Activated CD8-positive, alpha-beta T cell treated with anti-CD3 and anti-CD28 coated beads for 36 hours (primary cell): Measurements from ENCODE around the gene LEFTY1. TPM values are rescaled to one million over a fixed set of nuclear protein-coding genes. Genes with fewer than 3 reads are reported as not detected.
"Not testable (repeated sequence)": the region's sequence is repeated elsewhere in the genome, so short reads cannot be mapped to it uniquely, and the experiment has no call there.

Experiments used
- ATAC-seq: fragments of 200-7000 bp; cut with Tn5 transposase; one replicate; pipeline ENCODE4 v1.10.0; 2021; ENCODE audit warnings: mild to moderate bottlenecking, moderate library complexity
- CTCF ChIA-PET: fragments of 350-600 bp; sonication (Branson Sonifier 250); formaldehyde crosslinking; loops from one replicate; lab custom pipeline; 2021; ENCODE audit warnings: antibody characterized with exemption; lab: Charles Lee
- POLR2A ChIA-PET: fragments of 350-600 bp; sonication (Branson Sonifier 250); formaldehyde crosslinking; loops from one replicate; lab custom pipeline; 2021; ENCODE audit warnings: antibody characterized with exemption; lab: Charles Lee
- DNase-seq: peaks from one replicate; pipeline ENCODE4 v3.0.0-alpha.2; 2020
- H3K27ac Mint-ChIP-seq: one replicate; pipeline ENCODE4 v1.8.0; 2021; ENCODE audit warnings: mild to moderate bottlenecking, mixed read lengths
- H3K27me3 Mint-ChIP-seq: one replicate; pipeline ENCODE4 v1.8.0; 2021; ENCODE audit warnings: mixed read lengths
- H3K36me3 Mint-ChIP-seq: one replicate; pipeline ENCODE4 v1.8.0; 2021; ENCODE audit warnings: low read depth, mixed read lengths
- H3K4me1 Mint-ChIP-seq: one replicate; pipeline ENCODE4 v1.8.0; 2021; ENCODE audit warnings: low read depth, mixed read lengths
- H3K4me3 Mint-ChIP-seq: one replicate; pipeline ENCODE4 v1.8.0; 2021; ENCODE audit warnings: mild to moderate bottlenecking, moderate library complexity, mixed read lengths
- H3K9me3 Mint-ChIP-seq: one replicate; pipeline ENCODE4 v1.8.0; 2021; ENCODE audit warnings: mixed read lengths
- intact Hi-C: fragments of 100-400 bp; cut with micrococcal nuclease; formaldehyde crosslinking; loops from one replicate; pipeline ENCODE4 v1.10.0; 2022
- total RNA-seq, 2 experiments: library from RNA; stranded (reverse); gene quantifications; one replicate each; pipeline ENCODE4 v1.2.3, GENCODE V29; 2021
- TF ChIP-seq, protein P1 (sequence below): fragments of 200-600 bp; IDR thresholded peaks from one replicate; pipeline ENCODE4 v1.8.0; 2022; ENCODE audit warnings: antibody characterized with exemption, mild to moderate bottlenecking

LEFTY1 gene
- total RNA-seq, 2 experiments from 2014 or later, result 0.16 to 0.83 TPM

DNA sequence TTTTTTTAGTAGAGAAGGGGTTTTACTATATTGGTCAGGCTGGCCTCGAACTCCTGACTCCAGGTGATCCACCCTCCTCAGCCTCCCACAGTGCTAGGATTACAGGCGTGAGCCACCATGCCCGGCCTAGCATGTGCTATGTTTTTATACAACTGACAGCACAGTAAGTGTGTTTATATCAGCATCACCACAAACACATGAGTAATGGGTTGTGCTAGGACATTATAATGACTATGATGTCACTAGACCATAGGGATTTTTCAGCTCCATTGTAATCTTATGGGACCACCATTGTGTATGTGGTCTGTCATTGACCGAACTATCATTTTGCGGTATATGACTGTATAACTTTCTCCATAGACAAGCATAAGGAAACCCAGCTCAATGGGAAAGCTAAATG is 45.8 kb upstream of the LEFTY1 start:
- H3K9me3 Mint-ChIP-seq, result no peaks in the 10 kb centered on the region
- ChIA-PET CTCF (interaction anchor here (0.9 to 1.1 kb wide), 2 partner anchors 28 to 53 kb away, joined by 3 to 5 read pairs; no protein-coding TSS in a partner anchor), POLR2A (interaction anchor here (0.8 to 1.9 kb wide), 2 partner anchors 8 to 10 kb away, joined by 3 to 4 read pairs; no protein-coding TSS in a partner anchor)
- H3K4me3 Mint-ChIP-seq, result no peak overlapping the region
- peaks cover 3% of the 10 kb centered on the region for H3K4me1 Mint-ChIP-seq
- DNase-seq (no peak), ATAC-seq (no peak)
- H3K27ac Mint-ChIP-seq, result no peak overlapping the region
- intact Hi-C loops, result no loop called here
- no peaks in the 10 kb centered on the region for H3K27me3 Mint-ChIP-seq
- no peaks in the 10 kb centered on the region for H3K36me3 Mint-ChIP-seq
- TF ChIP-seq, protein P1, sequence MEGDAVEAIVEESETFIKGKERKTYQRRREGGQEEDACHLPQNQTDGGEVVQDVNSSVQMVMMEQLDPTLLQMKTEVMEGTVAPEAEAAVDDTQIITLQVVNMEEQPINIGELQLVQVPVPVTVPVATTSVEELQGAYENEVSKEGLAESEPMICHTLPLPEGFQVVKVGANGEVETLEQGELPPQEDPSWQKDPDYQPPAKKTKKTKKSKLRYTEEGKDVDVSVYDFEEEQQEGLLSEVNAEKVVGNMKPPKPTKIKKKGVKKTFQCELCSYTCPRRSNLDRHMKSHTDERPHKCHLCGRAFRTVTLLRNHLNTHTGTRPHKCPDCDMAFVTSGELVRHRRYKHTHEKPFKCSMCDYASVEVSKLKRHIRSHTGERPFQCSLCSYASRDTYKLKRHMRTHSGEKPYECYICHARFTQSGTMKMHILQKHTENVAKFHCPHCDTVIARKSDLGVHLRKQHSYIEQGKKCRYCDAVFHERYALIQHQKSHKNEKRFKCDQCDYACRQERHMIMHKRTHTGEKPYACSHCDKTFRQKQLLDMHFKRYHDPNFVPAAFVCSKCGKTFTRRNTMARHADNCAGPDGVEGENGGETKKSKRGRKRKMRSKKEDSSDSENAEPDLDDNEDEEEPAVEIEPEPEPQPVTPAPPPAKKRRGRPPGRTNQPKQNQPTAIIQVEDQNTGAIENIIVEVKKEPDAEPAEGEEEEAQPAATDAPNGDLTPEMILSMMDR, result no peak

DNA sequence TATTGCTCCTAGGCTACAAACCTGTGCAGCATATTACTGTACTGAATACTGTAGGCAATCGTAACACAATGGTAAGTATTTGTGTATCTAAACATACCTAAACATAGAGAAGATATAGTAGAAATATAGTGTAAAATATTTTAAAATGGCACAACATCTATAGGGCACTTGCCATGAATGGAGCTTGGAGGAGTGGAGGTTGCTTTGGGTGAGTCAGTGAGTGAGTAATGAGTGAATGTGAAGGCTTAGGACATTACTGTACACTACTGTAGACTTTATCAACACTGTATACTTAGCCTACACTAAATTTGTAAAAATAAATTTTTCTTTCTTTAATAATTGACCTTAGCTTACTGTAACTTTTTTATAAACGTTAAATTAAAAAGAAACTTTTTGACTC is 44.1 kb upstream of the LEFTY1 start:
- peaks cover 11% of the 10 kb centered on the region for H3K4me1 Mint-ChIP-seq
- H3K4me3 Mint-ChIP-seq, result no peak overlapping the region
- intact Hi-C loops, result no loop called here
- POLR2A ChIA-PET, result interaction anchor here (1.1 kb wide), 2 partner anchors 9 to 177 kb away, joined by 3 read pairs; partner anchors contain the start of gene PYCR2
- H3K36me3 Mint-ChIP-seq, result no peaks in the 10 kb centered on the region
- ATAC-seq (no peak), DNase-seq (no peak)
- TF ChIP-seq, protein P1, result no peak
- no peak overlapping the region for H3K27ac Mint-ChIP-seq
- H3K27me3 Mint-ChIP-seq, result no peaks in the 10 kb centered on the region
- CTCF ChIA-PET, result interaction anchor here (0.8 to 1.1 kb wide), 2 partner anchors 17 to 48 kb away, joined by 3 read pairs; no protein-coding TSS in a partner anchor
- no peaks in the 10 kb centered on the region for H3K9me3 Mint-ChIP-seq

DNA sequence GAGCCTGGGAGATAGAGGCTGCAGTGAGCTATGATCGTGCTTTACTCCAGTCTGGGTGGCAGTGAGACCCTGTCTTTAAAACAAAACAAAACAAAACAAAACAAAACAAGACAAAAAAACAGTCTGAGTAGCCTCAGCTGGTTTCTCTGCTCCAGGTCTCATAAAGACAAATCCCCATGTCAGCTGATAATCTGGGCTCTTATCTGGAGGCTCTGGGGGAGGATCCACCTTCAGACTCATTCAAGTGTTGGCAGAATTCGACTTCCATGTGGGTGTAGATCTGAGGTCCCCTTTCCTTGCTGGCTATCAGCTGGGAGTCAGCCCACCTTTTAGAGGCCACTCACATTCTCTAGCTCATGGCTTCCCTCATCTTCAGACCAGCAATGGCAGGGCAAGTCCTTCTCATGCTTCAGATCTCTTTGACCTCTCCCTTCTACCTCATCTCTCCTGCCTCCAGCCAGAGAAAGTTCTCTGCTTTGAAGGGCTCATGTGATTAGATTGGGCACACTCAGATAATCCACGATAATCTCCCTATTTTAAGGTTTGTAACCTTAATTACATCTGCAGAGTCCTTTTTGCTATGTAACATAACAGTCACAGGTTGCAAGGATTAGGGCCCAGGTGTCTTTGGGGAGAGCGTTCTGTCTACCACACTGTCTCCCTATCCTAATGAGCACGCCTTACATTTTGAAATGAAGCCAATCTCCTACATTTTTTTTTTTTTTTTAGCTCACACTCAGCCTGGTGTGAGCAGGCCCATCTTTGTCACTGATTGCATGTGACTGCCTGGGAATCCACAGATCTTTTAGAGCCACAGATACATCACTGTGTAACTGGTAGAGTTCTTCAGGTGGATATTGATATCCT is 42.6 kb upstream of the LEFTY1 start:
- no peak for ATAC-seq
- H3K9me3 Mint-ChIP-seq, result no peaks in the 10 kb centered on the region
- CTCF ChIA-PET, result interaction anchor here (1.0 to 2.2 kb wide), 3 partner anchors 31 to 194 kb away, joined by 3 to 8 read pairs (median 4); no protein-coding TSS in a partner anchor
- POLR2A ChIA-PET, result no interaction called here
- no peak overlapping the region for H3K27ac Mint-ChIP-seq
- no peak for DNase-seq
- no peaks in the 10 kb centered on the region for H3K27me3 Mint-ChIP-seq
- no peak overlapping the region for H3K4me3 Mint-ChIP-seq
- peaks cover 18% of the 10 kb centered on the region for H3K4me1 Mint-ChIP-seq
- TF ChIP-seq, protein P1, result no peak
- intact Hi-C loops, result no loop called here
- H3K36me3 Mint-ChIP-seq, result no peaks in the 10 kb centered on the region

DNA sequence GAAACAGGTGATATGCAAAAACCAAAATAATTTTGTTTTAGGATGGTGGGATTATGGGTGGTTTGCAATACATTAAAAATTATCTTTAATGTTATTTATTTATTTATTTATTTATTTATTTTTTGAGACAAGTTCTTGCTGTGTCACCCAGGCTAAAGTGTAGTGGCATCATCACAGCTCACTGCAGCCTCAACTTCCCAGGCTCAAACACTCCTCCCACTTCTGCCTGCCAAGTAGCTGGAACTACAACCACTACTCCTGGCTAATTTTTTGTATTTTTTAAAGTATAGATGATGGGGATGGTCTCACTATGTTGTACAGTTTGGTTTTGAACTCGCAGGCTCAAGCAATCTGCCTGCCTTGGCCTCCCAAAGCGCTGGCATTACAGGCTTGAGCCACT is 41.6 kb upstream of the LEFTY1 start:
- POLR2A ChIA-PET, result no interaction called here
- intact Hi-C loops, result no loop called here
- no peak overlapping the region for H3K4me3 Mint-ChIP-seq
- no peak overlapping the region for H3K27ac Mint-ChIP-seq
- no peaks in the 10 kb centered on the region for H3K27me3 Mint-ChIP-seq
- H3K9me3 Mint-ChIP-seq, result no peaks in the 10 kb centered on the region
- no peak for ATAC-seq
- TF ChIP-seq, protein P1, result no peak
- no peak for DNase-seq
- H3K36me3 Mint-ChIP-seq, result no peaks in the 10 kb centered on the region
- H3K4me1 Mint-ChIP-seq, result peaks cover 19% of the 10 kb centered on the region
- CTCF ChIA-PET, result interaction anchor here (1.0 to 2.2 kb wide), 3 partner anchors 31 to 193 kb away, joined by 3 to 8 read pairs (median 4); no protein-coding TSS in a partner anchor

DNA sequence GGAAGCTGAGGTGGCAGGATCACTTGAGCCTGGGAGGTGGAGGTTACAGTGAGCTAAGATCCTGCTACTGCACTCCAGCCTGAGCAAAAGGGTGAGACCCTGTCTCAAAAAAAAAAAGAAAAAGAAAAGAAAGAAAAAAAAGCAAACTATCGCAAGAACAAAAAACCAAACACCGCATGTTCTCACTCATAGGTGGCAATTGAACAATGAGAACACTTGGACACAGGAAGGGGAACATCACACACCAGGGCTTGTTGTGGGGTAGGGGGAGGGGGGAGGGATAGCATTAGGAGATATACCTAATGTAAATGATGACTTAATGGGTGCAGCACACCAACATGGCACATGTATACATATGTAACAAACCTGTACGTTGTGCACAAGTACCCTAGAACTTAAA is 40.5 kb upstream of the LEFTY1 start:
- CTCF ChIA-PET, result interaction anchor here (0.8 kb wide), 1 partner anchor 15 kb away, joined by 3 read pairs; no protein-coding TSS in a partner anchor
- intact Hi-C loops, result not testable (repeated sequence)

More for the DNA sequence above, 40.5 kb upstream of the LEFTY1 start:
- H3K4me3 Mint-ChIP-seq, H3K9me3 Mint-ChIP-seq, ATAC-seq, DNase-seq, H3K27me3 Mint-ChIP-seq, POLR2A ChIA-PET, H3K36me3 Mint-ChIP-seq: not testable (repeated sequence)
- Mint-ChIP-seq H3K4me1 (peaks cover 19% of the 10 kb centered on the region), H3K27ac (peak overlapping the region; percentile 92)
